GM13976 (cell line): ENCODE data around the gene GATAD2A.
A peak's percentile ranks its signal among the peaks of the same experiment; 100 is the strongest.

Experiments used
- DNase-seq: peaks from one replicate; pipeline ENCODE4 v3.0.0; 2012; ENCODE audit warnings: low spot score
- CTCF ChIP-seq: IDR thresholded peaks from 2 replicates; pipeline ENCODE4 v1.5.1; 2012; ENCODE audit warnings: borderline replicate concordance, mild to moderate bottlenecking; ENCODE audit not compliant: insufficient read depth; ENCODE audit errors: extremely low read depth, missing control alignments, control extremely low read depth
- in situ Hi-C: fragments of 300-500 bp; cut with MboI; formaldehyde crosslinking; loops from one replicate; pipeline ENCODE4 v1.12.0; 2022; ENCODE audit warnings: low sequenced_read_pairs, mixed read lengths, inconsistent platforms; ENCODE audit not compliant: unreplicated experiment

The GATAD2A gene

DNA sequence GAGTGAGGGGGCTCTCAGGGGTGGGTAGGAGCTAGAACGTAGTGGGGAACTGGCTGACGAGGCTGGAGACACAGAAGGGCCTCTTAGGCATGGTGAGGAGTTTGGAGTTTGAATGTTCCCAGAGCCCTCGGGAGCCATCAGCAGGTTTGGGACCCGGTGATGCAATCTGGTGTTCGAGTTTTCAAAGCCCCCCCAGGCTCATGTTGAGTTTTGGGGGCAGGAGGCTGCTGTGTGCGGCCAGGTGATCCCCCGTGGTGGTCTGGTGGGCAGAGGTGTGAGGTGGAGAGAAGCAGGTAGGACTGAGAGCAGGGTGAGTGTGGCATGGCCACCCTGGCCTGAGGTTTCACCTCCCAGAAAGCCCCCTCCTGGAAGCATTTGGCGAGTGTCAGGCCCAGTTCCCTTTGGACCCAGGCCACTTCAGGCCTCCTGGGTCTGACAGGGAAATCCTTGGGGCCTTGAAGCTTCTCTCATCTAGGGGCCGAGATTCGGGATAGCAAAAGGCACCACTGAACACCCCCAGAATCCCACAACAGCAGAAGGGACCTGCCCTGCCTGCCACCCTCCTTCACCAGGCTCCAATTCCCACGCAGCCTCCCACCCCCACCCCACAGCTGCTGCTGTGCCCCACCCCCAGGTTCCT lies 124.4 kb downstream of the GATAD2A start:
- in situ Hi-C loops = loop anchor here (10.0 to 25.0 kb wide), 2 partner anchors 425 to 757 kb away; no protein-coding TSS in a partner anchor
- no peak for TF ChIP-seq CTCF

GRCh38 chr19:19530423-19530804 lies 124.9 kb downstream of the GATAD2A start:
- in situ Hi-C loops = loop anchor here (10.0 to 25.0 kb wide), 2 partner anchors 424 to 757 kb away; no protein-coding TSS in a partner anchor
- TF ChIP-seq CTCF = no peak
- no peak for DNase-seq

More for the DNA sequence above, 124.4 kb downstream of the GATAD2A start:
- no peak for DNase-seq

GRCh38 chr19:19530889-19531288 lies 125.4 kb downstream of the GATAD2A start:
- no peak for DNase-seq
- in situ Hi-C loops = loop anchor here (10.0 to 25.0 kb wide), 2 partner anchors 424 to 756 kb away; no protein-coding TSS in a partner anchor
- TF ChIP-seq CTCF = no peak

DNA sequence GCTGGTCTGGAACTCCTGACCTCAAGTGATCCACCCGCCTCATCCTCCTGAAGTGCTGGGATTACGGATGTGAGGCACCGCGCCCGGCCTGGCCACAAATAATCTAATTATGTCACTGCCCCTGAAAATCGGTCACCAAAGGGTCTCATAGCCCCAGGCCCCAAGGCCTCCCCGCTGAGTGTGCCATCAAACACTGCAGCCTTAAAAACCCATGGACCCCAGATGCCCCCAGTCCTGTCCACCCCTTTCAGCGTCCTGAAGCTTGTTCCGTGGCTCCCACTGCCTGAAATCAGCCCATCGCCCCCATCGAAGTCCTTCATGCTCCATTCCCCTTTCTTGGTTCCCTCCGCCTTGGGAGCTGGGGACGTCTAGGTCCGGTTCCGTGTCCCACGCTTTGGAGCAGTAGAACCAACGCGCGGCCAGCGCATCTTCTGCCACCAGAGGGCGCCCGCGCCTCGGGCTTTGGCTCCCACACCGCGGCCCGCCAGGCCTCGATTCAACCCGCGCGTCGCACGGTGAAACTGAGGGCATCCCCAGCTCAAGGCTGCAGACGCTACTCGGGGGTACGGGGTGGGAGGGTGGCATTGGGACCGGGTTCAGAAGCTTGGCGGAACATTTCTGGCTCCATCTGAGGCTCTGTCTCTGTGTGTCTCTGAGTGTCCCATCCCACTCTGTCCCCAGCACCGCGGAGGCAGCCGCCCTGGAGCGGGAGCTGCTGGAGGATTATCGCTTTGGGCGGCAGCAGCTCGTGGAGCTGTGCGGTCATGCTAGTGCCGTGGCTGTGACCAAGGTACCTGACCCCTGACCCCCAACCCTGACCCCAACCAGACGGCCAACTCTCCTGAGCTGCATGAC lies 126.7 kb downstream of the GATAD2A start:
- TF ChIP-seq CTCF = peak; percentile 96
- in situ Hi-C loops = loop anchor here (10.0 to 25.0 kb wide), 2 partner anchors 423 to 755 kb away; no protein-coding TSS in a partner anchor
- DNase-seq = peak; percentile 86

- in situ Hi-C loops = loop anchor here (10.0 to 25.0 kb wide), 2 partner anchors 422 to 754 kb away; no protein-coding TSS in a partner anchor
- no peak for DNase-seq
- no peak for TF ChIP-seq CTCF
Observed at GRCh38 chr19:19532806-19533701, 127.6 kb downstream of the GATAD2A start.

GRCh38 chr19:19533841-19534240 lies 128.4 kb downstream of the GATAD2A start:
- TF ChIP-seq CTCF = no peak
- no peak for DNase-seq
- in situ Hi-C loops = loop anchor here (10.0 to 25.0 kb wide), 2 partner anchors 421 to 753 kb away; no protein-coding TSS in a partner anchor
